ENCODE measurements around the gene HBQ1.
"Not testable (repeated sequence)": the region's sequence is repeated elsewhere in the genome, so short reads cannot be mapped to it uniquely, and the experiment has no call there.

The HBQ1 gene

DNA sequence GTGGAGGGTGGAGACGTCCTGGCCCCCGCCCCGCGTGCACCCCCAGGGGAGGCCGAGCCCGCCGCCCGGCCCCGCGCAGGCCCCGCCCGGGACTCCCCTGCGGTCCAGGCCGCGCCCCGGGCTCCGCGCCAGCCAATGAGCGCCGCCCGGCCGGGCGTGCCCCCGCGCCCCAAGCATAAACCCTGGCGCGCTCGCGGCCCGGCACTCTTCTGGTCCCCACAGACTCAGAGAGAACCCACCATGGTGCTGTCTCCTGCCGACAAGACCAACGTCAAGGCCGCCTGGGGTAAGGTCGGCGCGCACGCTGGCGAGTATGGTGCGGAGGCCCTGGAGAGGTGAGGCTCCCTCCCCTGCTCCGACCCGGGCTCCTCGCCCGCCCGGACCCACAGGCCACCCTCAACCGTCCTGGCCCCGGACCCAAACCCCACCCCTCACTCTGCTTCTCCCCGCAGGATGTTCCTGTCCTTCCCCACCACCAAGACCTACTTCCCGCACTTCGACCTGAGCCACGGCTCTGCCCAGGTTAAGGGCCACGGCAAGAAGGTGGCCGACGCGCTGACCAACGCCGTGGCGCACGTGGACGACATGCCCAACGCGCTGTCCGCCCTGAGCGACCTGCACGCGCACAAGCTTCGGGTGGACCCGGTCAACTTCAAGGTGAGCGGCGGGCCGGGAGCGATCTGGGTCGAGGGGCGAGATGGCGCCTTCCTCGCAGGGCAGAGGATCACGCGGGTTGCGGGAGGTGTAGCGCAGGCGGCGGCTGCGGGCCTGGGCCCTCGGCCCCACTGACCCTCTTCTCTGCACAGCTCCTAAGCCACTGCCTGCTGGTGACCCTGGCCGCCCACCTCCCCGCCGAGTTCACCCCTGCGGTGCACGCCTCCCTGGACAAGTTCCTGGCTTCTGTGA, 3.5 kb upstream of the HBQ1 start, which contains the start of gene HBA1:
HBA1 (plus strand) TSS at position 204 of the 906 bp plus-strand sequence; CDS start at position 241, 37 bp downstream.
- not testable (repeated sequence) for DNase-seq

GRCh38 chr16:177394-177822, 2.9 kb upstream of the HBQ1 start:
- no peak for DNase-seq

GRCh38 chr16:177981-178667, 2.1 kb upstream of the HBQ1 start:
- DNase-seq: no peak

- no peak for DNase-seq
Measured at GRCh38 chr16:178668-179015, 1.6 kb upstream of the HBQ1 start.

- DNase-seq: no peak
Measured at GRCh38 chr16:179211-180092, 807 bp upstream of the HBQ1 start.

GRCh38 chr16:180681-181564, 664 bp downstream of the HBQ1 start:
- DNase-seq: peak; percentile 67

GRCh38 chr16:181565-182021, 1.3 kb downstream of the HBQ1 start:
- peak; percentile 8 for DNase-seq

GRCh38 chr16:183005-183404, 2.7 kb downstream of the HBQ1 start:
- no peak for DNase-seq

GRCh38 chr16:185213-185612, 5.0 kb downstream of the HBQ1 start:
- no peak for DNase-seq

- DNase-seq: no peak
Measured at GRCh38 chr16:185691-186090, 5.4 kb downstream of the HBQ1 start.

DNA sequence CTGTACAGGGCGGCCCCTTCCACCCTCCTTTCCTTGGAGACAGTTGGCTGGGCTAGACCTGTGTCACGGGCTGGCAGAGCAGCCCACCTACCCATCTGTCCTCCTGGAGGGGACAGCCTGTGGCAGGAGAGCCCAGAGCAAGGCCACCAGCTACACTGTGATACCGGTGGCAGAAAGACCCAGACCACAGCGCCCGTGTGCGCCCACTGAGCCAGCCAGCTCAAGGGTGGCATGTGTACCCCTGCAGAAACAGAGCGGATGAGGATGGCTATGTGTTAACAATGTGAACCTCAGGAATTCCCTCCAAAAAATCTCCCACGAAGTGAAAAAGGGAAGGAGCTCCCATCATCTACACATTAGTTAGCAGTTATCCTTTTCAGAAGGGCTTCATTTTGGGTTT, 7.1 kb downstream of the HBQ1 start:
- no peak for DNase-seq

DNA sequence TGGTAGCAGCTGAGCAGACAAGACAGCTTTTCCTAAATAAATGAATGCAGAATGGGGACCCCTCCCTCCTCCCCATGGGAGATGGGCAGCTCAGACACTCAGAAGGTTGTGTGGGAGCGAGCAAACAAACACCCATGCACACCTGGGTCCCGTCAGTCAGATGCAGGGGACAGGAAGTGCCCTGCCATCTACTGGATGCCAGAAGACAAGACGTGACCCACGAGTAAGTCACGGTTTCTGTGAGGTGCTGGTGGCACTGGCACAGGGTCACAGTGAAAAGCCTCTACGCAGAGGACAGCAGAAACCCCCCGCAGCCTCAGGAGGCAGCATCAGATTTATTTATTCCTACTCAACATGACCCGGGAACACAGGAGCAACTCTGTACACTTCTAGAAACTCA, 8.4 kb downstream of the HBQ1 start:
- no peak for DNase-seq

- DNase-seq: no peak
Measured at GRCh38 chr16:189604-190186, 9.4 kb downstream of the HBQ1 start.

GRCh38 chr16:191831-192230, 11.6 kb downstream of the HBQ1 start:
- DNase-seq: no peak

DNA sequence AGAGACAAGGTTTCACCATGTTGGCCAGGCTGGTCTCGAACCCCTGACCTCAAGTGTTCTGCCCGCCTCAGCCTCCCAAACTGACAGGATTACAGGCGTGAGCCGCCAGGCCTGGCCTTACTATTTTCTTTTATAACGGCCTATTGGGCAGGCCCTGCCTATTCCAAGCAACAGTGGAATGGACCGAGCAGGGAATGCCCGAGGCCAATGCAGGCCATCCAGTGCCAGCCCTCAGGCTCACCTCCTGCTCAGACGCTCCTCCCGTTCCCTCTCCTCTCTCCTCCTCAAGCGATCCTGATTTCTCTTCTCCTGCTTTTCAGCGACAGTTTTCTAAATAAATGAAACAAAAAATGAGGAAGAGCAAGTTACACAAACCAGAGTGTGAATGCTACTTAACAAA, 12.4 kb downstream of the HBQ1 start:
- DNase-seq: no peak

DNA sequence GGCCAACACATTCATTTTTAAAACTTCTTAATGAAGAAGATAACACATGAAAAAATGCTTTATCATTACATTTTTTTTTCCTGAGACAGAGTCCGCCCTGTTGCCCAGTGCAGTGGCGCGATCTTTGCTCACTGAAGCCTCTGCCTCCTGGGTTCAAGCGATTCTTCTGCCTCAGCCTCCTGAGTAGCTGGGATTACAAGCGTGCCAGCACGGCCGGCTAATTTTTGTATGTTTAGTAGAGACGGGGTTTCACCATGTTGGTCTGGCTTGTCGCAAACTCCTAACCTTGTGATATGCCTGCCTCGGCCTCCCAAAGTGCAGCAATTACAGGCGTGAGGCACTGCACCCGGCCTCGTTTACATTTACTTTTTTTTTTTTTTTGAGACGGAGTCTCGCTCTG, 13.2 kb downstream of the HBQ1 start:
- DNase-seq: no peak

GRCh38 chr16:194516-194915, 14.3 kb downstream of the HBQ1 start:
- no peak for DNase-seq

DNA sequence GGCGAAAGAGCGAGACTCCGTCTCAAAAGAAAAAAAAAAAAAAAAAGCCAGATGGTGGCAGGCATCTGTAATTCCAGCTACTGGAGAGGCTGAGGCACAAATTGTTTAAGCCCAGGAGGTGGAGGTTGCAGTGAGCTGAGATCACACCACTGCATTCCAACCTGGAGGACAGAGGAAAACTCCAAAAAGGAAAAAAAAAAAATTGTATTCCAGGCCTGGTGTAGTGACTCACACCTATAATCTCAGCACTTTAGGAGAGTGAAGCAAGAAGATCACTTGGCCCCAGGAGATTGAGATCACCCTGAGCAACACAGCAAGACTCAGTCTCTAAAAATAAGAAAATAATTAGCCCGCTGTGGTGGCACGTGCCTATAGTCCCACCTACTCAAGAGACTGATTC, 20.1 kb downstream of the HBQ1 start:
- peak; percentile 74 for DNase-seq

- DNase-seq: no peak
Measured at GRCh38 chr16:203246-203645, 23.0 kb downstream of the HBQ1 start.

DNA sequence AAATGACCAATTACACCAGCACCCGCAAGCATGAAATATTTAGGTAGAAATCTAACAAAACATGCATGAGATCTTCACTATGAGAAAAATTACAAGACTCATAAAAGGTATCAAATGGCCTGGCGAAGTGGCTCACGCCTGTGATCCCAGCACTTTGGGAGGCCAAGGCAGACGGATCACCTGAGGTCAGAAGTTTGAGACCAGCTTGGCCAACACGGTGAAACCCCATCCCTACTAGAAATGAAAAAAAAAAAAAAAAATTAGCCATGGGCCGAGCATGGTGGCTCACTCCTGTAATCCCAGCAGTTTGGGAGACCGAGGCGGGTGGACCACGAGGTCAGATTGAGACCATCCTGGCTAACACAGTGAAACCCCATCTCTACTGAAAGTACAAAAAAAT, 23.8 kb downstream of the HBQ1 start:
- not testable (repeated sequence) for DNase-seq

- not testable (repeated sequence) for DNase-seq
Measured at GRCh38 chr16:209359-209758, 29.1 kb downstream of the HBQ1 start.

Measured in fibroblast of skin of right biceps (primary cell).